Central memory CD8-positive, alpha-beta T cell (primary cell): ENCODE measurements around the gene FOXO3.

Source experiments
- ATAC-seq: fragments of 150-1000 bp; cut with Tn5 transposase; replicated peaks from 2 replicates; pipeline ENCODE4 v1.10.0; 2022; ENCODE audit warnings: mild to moderate bottlenecking, moderate FRiP score, moderate number of reproducible peaks; ENCODE audit not compliant: poor library complexity, severe bottlenecking; ENCODE audit errors: extremely low read depth
- DNase-seq, 2 donors: peaks; one replicate each; pipeline ENCODE4 v3.0.0; 2021; ENCODE audit warnings: low spot score in 2 of 2
- H3K27ac Mint-ChIP-seq: one replicate; pipeline ENCODE4 v1.8.0; 2022; ENCODE audit warnings: low read depth, mild to moderate bottlenecking, moderate library complexity, mixed read lengths
- H3K27me3 Mint-ChIP-seq: one replicate; pipeline ENCODE4 v1.8.0; 2022; ENCODE audit warnings: mixed read lengths
- H3K36me3 Mint-ChIP-seq: one replicate; pipeline ENCODE4 v1.8.0; 2022; ENCODE audit warnings: mild to moderate bottlenecking, moderate library complexity, mixed read lengths; ENCODE audit not compliant: insufficient read depth
- H3K4me1 Mint-ChIP-seq: one replicate; pipeline ENCODE4 v1.8.0; 2022; ENCODE audit warnings: mixed read lengths
- H3K4me3 Mint-ChIP-seq: one replicate; pipeline ENCODE4 v1.8.0; 2022; ENCODE audit warnings: mild to moderate bottlenecking, moderate library complexity, mixed read lengths
- H3K9me3 Mint-ChIP-seq: one replicate; pipeline ENCODE4 v1.8.0; 2022; ENCODE audit warnings: mixed read lengths

Gene FOXO3

DNA sequence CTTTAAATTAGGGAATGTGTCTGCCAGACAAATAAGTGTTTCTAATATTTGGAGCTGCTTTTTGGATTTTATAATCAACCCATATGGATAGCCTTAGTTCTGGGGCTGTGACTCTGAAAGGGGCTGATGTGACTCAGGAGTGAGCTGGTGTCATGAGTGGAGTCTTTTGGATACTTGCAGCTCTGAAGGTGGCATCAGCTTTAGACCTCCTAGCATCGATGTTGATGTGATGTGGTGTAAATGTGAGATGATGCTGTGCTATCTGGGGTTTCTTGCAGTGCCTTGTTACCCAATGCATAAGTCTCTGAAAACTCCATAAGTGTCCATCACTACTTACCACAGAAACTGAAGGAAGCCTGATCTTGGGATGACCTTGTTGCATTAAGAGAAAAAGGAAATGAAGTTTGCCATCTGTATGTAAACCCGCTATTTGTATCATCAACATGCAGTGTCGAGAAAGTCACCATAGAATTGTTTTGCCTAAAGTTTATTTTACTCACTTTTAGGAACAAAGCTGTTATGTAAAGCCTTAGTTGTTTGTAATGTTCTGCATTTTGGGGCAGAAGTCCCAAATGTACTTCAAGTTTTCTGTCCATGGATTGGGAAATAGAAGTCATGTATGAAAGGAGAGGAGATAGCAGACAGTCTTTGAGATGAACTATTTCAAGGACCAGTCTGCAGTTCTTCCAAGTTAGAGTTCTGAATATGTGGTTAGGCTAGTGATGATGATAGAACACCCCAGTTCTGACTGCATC, 8.0 kb downstream of the FOXO3 start:
- no peak overlapping the region for H3K27ac Mint-ChIP-seq
- H3K36me3 Mint-ChIP-seq, result peaks cover 30% of the 10 kb centered on the region
- peak overlapping the region; percentile 58 for H3K4me3 Mint-ChIP-seq
- no peaks in the 10 kb centered on the region for H3K9me3 Mint-ChIP-seq
- H3K27me3 Mint-ChIP-seq, result no peaks in the 10 kb centered on the region
- no peak for ATAC-seq
- DNase-seq, result no peak
- peaks cover 65% of the 10 kb centered on the region for H3K4me1 Mint-ChIP-seq

DNA sequence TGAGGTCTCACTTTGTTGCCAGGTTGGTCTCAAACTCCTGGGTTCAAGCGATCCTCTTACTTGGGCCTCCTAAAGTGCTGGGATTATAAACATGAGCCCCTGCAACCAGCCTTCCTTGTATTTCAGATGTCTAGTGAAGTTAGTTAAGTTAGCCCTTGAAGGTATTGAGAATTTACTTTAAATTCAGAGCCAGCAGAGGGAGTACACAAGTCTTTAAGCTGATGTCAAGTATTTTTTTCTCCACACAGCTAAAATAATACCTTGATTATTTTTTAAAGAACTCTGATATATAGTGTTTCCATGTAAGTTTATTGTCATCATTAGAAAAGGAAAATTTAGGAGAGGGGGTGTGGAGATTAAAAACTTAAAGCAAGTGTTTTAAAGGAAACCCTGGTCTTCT, 9.8 kb downstream of the FOXO3 start:
- Mint-ChIP-seq H3K36me3 (peaks cover 29% of the 10 kb centered on the region), H3K4me3 (no peak overlapping the region), H3K27me3 (no peaks in the 10 kb centered on the region), H3K4me1 (peaks cover 63% of the 10 kb centered on the region), H3K9me3 (no peaks in the 10 kb centered on the region), H3K27ac (no peak overlapping the region)
- DNase-seq (no peak), ATAC-seq (no peak)

DNA sequence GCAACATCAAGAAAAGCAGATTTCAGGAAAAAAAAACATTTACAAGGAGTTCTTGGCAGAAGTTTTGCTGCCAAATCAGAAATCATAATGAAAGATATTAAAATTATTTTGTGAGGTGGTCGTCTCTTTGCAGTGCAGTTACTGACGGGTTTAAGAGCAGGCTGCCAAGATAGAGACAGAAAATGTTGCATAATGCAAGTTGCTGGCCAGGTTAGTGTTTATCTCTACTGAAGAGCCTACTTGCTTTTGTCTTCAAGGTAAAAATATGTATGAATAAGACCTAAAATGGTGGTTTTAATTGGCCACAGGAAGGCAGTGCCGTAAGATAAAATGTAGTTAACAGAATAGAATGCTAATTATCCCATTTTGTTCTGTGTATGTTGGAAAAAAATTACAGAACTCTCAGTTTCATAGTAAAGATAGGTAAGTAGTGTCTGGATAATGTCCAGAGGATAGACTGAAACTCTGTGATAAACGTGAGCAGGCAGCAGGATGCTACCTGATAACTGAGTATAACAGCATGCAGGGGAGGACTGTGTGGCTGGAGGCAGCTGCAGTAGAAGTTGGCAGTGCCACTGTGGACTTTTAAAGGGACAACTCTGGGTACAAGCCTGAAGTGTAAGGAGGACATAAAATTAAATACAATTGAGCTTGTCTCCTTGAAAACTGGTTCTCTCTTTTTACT, 13.9 kb downstream of the FOXO3 start:
- no peak for ATAC-seq
- Mint-ChIP-seq H3K36me3 (peaks cover 21% of the 10 kb centered on the region), H3K9me3 (no peaks in the 10 kb centered on the region), H3K27ac (peak overlapping the region; percentile 81), H3K4me3 (no peak overlapping the region), H3K27me3 (no peaks in the 10 kb centered on the region), H3K4me1 (peaks cover 67% of the 10 kb centered on the region)
- no peak for DNase-seq

DNA sequence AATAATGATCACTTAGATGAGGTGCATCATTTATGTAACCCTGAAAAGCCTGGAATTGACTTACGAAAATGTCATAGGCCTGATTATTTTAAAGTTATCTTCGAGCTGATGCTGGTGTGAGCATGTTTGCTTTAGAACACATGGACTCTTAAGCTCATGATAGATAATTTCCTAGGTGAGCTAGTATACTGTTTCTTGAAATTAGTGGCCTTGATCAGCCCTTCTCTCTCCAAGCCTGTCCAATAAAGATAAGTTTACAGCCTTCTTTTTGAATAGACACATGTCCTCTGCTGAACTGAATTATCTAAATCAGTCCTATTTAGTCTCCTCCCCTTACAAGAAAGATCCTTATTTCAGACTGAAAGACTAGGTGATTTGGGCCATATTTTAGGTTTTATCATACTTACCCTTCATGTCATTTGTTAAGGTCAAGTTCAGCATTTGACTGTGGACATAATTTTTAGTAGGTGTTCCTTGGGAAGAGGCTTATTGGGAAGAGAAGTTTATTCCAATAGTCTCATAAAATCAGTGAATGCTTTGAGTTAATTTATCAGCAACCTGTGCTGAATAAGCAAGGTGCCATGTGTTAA, 15.3 kb downstream of the FOXO3 start:
- ATAC-seq (no peak), DNase-seq (no peak)
- Mint-ChIP-seq H3K9me3 (no peaks in the 10 kb centered on the region), H3K27me3 (no peaks in the 10 kb centered on the region), H3K4me3 (no peak overlapping the region), H3K36me3 (peaks cover 13% of the 10 kb centered on the region), H3K4me1 (peaks cover 79% of the 10 kb centered on the region), H3K27ac (no peak overlapping the region)

DNA sequence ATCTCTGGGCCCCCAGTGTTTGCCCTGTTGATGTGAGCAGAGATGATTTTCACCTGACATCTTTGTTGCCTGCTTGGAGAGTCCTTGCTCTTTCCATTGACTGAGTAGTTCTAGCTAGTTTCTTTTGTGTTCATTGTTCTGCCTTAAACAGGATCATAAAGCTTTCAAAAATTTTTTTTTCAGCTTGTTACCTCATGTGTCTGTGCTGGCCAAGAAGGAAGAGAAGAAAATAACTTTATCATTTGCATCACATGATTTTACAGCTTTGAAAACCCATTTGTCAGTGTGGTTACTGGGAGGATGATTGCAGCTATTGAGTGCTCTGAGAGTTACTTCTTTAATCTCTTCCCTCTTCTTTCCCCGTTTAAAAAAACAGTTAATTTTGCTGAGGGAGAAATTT, 16.0 kb downstream of the FOXO3 start:
- H3K4me3 Mint-ChIP-seq, result peak overlapping the region; percentile 6
- no peaks in the 10 kb centered on the region for H3K27me3 Mint-ChIP-seq
- peak overlapping the region; percentile 22 for H3K27ac Mint-ChIP-seq
- H3K9me3 Mint-ChIP-seq, result no peaks in the 10 kb centered on the region
- H3K36me3 Mint-ChIP-seq, result peaks cover 6% of the 10 kb centered on the region
- peak; percentile 50 for ATAC-seq
- peaks cover 79% of the 10 kb centered on the region for H3K4me1 Mint-ChIP-seq
- no peak for DNase-seq

DNA sequence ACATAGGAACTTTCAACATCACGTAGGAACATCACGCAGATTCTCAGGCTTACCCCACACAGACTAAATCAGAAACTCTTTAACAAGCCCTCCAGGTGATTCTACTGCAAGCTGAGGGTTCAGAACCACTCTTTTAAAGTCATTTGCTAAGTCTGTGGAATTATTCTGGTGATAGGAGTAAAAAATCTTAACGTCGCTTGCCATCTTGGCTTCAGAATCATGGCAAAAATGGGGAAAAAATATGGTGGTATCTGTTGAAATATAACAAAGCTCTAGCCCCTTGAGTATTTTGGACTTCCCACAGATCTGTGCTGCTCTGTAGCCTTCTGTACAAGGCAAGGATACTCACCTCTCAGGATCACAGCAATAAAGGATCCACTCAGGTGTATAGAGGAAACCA, 17.4 kb downstream of the FOXO3 start:
- Mint-ChIP-seq H3K9me3 (no peaks in the 10 kb centered on the region), H3K27ac (no peak overlapping the region), H3K4me1 (peaks cover 84% of the 10 kb centered on the region), H3K36me3 (peaks cover 6% of the 10 kb centered on the region), H3K27me3 (no peaks in the 10 kb centered on the region), H3K4me3 (no peak overlapping the region)
- ATAC-seq (no peak), DNase-seq (no peak)

DNA sequence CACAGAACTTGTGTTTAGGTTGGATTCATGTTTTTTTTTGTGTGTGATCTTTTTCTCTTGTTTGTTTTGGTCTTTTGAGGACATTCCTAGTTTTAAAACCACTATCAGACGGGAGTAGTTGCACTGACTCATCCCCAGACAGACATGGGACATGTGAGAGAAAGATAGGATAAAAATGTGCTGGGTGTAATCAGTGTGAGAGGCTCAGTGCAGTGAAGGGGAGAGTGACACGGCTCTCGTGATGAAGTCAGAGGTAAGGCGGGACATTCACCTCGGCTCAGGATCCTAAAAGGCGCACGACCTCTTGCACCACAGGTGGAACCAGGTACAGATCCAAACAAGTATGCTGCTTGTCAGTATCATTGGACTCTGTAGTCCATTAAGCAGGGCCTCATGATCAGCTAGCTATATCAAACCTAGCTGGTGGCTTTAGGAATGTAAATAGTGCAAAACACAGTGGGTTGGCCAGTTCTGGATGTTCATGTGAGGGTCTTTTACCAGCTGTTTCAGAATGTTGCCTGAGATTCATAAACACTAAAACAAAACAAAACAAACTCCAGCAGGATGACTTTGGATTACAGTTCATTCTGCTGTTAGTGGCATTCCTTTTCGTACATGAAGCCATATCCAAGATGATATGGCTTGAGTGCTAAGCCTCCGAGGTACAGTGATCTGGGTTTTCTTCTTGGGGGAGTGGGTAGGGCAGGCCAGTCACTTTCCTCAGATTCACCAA, 18.0 kb downstream of the FOXO3 start:
- no peak overlapping the region for H3K27ac Mint-ChIP-seq
- peaks cover 89% of the 10 kb centered on the region for H3K4me1 Mint-ChIP-seq
- ATAC-seq (no peak), DNase-seq (no peak)
- H3K9me3 Mint-ChIP-seq, result no peaks in the 10 kb centered on the region
- no peaks in the 10 kb centered on the region for H3K27me3 Mint-ChIP-seq
- peaks cover 6% of the 10 kb centered on the region for H3K36me3 Mint-ChIP-seq
- no peak overlapping the region for H3K4me3 Mint-ChIP-seq

DNA sequence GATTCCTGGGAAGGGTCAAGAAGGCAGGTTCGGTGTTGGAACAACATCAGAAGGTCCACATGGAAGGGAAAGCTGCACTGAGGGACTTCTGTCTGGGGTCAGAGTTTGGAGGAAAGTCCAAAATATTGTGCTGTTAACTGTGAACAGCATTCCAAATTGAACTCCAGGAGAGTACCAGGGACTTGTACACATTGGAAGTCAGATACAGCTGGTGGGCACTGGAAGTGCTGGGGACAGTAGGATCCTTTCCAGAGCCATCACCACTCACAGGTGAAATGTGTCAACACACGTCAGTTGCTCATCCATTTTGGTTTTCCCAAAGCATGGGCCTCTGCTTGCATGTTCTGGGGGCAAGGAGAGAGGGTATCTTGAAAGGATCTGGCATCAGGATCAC, 18.6 kb downstream of the FOXO3 start:
- H3K36me3 Mint-ChIP-seq, result peaks cover 6% of the 10 kb centered on the region
- DNase-seq, result no peak
- H3K9me3 Mint-ChIP-seq, result no peaks in the 10 kb centered on the region
- no peaks in the 10 kb centered on the region for H3K27me3 Mint-ChIP-seq
- H3K27ac Mint-ChIP-seq, result no peak overlapping the region
- no peak for ATAC-seq
- H3K4me3 Mint-ChIP-seq, result no peak overlapping the region
- peaks cover 89% of the 10 kb centered on the region for H3K4me1 Mint-ChIP-seq

DNA sequence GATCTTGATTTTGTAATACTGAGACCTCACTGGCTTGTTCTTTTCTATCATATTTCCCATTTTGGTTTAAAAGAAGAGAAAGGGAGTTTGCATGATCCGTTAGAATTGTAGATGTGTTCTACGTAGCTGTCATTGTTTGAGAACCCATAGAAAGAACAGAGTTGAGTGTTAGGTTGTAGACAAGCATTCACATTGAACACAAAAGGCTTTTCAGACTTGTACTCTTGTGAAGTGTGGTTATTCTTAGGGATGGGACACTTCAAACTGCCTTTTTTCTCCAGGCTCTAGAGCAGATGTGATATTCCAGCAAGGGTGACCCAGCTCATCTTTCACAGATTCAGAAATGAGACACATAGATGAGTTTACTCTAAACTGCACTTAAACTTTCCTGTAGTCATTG, 19.9 kb downstream of the FOXO3 start:
- Mint-ChIP-seq H3K27me3 (no peaks in the 10 kb centered on the region), H3K4me3 (peak overlapping the region; percentile 59)

DNA sequence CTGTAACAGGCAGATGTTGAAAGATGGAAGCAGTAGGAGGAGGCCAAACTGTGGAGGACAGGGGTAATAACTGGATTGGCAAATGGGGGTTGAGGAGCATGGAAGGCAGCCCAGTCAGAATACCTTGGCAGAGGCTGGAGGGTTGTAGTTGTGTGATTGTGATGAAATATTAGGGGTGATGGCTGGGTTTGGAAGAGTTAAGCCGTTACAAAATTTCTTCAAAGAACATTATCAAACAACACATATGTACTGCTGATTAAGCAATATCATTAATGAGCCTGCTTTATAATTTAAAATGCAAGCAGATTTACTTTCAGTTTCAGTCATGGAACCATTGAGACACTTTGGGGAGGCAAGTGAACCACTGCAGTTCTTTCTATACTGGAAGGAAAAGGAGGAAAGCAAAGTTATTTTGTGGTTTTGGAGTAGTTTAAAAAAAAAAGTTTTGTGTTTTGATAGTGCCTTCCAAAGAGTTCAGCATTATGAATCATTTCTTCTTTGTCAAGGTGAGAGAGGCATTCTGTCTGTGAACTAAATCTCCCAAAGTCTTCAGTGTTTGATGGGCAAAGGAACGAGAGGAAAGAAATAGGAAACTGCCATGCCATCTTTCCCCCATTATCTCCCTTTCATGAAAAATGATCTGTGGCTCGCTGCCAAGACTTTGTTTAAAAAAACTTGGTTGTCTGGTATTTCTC, 20.7 kb downstream of the FOXO3 start:
- Mint-ChIP-seq H3K9me3 (no peaks in the 10 kb centered on the region), H3K4me3 (peak overlapping the region; percentile 59), H3K36me3 (peaks cover 6% of the 10 kb centered on the region), H3K27ac (peak overlapping the region; percentile 79), H3K4me1 (peaks cover 80% of the 10 kb centered on the region), H3K27me3 (no peaks in the 10 kb centered on the region)
- no peak for ATAC-seq
- DNase-seq, result no peak

More for the DNA sequence above, 19.9 kb downstream of the FOXO3 start:
- H3K9me3 Mint-ChIP-seq, result no peaks in the 10 kb centered on the region
- DNase-seq (no peak), ATAC-seq (no peak)
- H3K4me1 Mint-ChIP-seq, result peaks cover 79% of the 10 kb centered on the region
- H3K27ac Mint-ChIP-seq, result peak overlapping the region; percentile 79
- H3K36me3 Mint-ChIP-seq, result peaks cover 6% of the 10 kb centered on the region

DNA sequence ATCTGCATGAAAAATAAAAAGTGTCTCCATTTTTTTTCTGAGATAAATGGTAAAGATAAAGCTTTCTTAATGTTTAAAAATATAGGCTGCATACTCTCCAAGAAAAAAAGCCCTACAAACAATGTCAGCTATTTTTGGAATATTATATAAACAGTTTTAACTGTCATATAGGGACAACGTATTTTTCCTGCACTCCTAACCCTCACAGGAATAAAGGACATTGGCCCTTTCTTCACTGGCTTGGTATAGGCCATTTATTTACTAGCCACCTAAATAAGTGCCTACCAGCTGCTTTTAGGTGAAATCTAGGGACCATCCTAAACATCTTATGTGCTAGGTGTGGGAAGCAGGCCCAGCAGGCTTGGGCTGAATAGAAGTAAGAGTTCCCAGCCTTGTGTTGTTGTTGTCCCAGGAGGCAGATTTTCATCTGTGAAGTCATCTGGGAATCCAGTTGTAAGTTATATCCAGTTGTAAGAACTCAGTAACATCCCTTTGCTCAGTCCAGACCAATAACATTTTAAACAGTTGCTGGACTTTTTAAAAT, 21.3 kb downstream of the FOXO3 start:
- H3K36me3 Mint-ChIP-seq, result peaks cover 6% of the 10 kb centered on the region
- DNase-seq (no peak), ATAC-seq (no peak)
- no peaks in the 10 kb centered on the region for H3K27me3 Mint-ChIP-seq
- H3K4me1 Mint-ChIP-seq, result peaks cover 78% of the 10 kb centered on the region
- no peaks in the 10 kb centered on the region for H3K9me3 Mint-ChIP-seq
- peak overlapping the region; percentile 59 for H3K4me3 Mint-ChIP-seq
- H3K27ac Mint-ChIP-seq, result peak overlapping the region; percentile 79

DNA sequence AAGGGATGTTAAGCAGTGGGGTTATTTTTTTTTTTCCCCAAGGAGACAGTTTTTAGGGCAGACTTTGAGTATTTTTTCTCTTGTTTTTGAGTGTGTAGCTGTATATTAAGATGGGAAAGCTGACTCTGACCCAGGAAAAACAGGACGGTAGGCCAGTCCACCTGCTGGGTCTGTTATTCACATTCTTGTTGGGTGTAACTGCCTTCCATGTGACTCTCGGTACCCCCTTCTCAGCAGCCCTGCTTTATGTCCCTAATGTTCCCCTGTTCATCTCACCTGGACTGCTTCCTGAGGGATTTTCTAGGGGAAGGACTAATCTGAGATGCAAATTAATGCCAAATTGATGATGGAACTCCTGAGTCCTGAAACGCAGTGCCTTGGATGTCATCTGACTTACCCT, 21.9 kb downstream of the FOXO3 start:
- Mint-ChIP-seq H3K4me3 (no peak overlapping the region), H3K27ac (no peak overlapping the region), H3K9me3 (no peaks in the 10 kb centered on the region), H3K27me3 (no peaks in the 10 kb centered on the region), H3K4me1 (peaks cover 78% of the 10 kb centered on the region), H3K36me3 (peaks cover 6% of the 10 kb centered on the region)
- ATAC-seq (no peak), DNase-seq (no peak)
